ENCODE results near the gene LEPROT.
"Not testable (repeated sequence)": the region's sequence is repeated elsewhere in the genome, so short reads cannot be mapped to it uniquely, and the experiment has no call there.

The LEPROT gene

GRCh38 chr1:65420590-65421350, at the start of gene LEPROT, which contains the start of gene LEPR:
LEPROT (plus strand) TSS chr1:65420668; CDS start chr1:65420725, 57 bp downstream.
LEPR (plus strand) TSS chr1:65420668; CDS start chr1:65565566, 144,898 bp downstream.
- no peak for TF ChIP-seq CTCF (IDR thresholded peaks at IDR 0.05; ENCODE audit: insufficient read depth, low read length, poor library complexity, severe bottlenecking)
- Histone ChIP-seq H3K27me3 (replicated peaks; ENCODE audit: control insufficient read depth, insufficient read depth, low read length) (no peaks in the 10 kb centered on the region), H3K4me3 (replicated peaks; ENCODE audit: low read depth, low read length) (peak within 1 kb of the TSS; percentile 95), H3K36me3 (ENCODE audit: control insufficient read depth, insufficient read depth, low read length) (peaks cover 4% of the 10 kb centered on the region; the same call in 1 of the 2 replicates)
- DNase-seq (ENCODE audit: extremely low read depth, insufficient read length) = peak; percentile 93

- TF ChIP-seq CTCF (IDR thresholded peaks at IDR 0.05; ENCODE audit: insufficient read depth, low read length, poor library complexity, severe bottlenecking) = no peak
- no peak overlapping the region for H3K4me3 ChIP-seq (replicated peaks; ENCODE audit: low read depth, low read length)
- no peaks in the 10 kb centered on the region for H3K27me3 ChIP-seq (replicated peaks; ENCODE audit: control insufficient read depth, insufficient read depth, low read length)
- no peaks in the 10 kb centered on the region for H3K36me3 ChIP-seq (ENCODE audit: control insufficient read depth, insufficient read depth, low read length)
- no peak for DNase-seq (ENCODE audit: extremely low read depth, insufficient read length)
Measured at GRCh38 chr1:65371544-65371943, 48.9 kb upstream of the LEPROT start.

GRCh38 chr1:65372557-65372956, 47.9 kb upstream of the LEPROT start:
- TF ChIP-seq CTCF (IDR thresholded peaks at IDR 0.05; ENCODE audit: insufficient read depth, low read length, poor library complexity, severe bottlenecking) = no peak

GRCh38 chr1:65377496-65378246, 42.8 kb upstream of the LEPROT start:
- H3K36me3 ChIP-seq (ENCODE audit: control insufficient read depth, insufficient read depth, low read length) = no peaks in the 10 kb centered on the region
- no peak overlapping the region for H3K4me3 ChIP-seq (replicated peaks; ENCODE audit: low read depth, low read length)
- no peak for TF ChIP-seq CTCF (IDR thresholded peaks at IDR 0.05; ENCODE audit: insufficient read depth, low read length, poor library complexity, severe bottlenecking)
- DNase-seq (ENCODE audit: extremely low read depth, insufficient read length) = no peak
- H3K27me3 ChIP-seq (replicated peaks; ENCODE audit: control insufficient read depth, insufficient read depth, low read length) = no peaks in the 10 kb centered on the region

More at GRCh38 chr1:65372557-65372956, 47.9 kb upstream of the LEPROT start:
- H3K36me3 ChIP-seq (ENCODE audit: control insufficient read depth, insufficient read depth, low read length) = no peaks in the 10 kb centered on the region
- no peak overlapping the region for H3K4me3 ChIP-seq (replicated peaks; ENCODE audit: low read depth, low read length)
- H3K27me3 ChIP-seq (replicated peaks; ENCODE audit: control insufficient read depth, insufficient read depth, low read length) = no peaks in the 10 kb centered on the region
- no peak for DNase-seq (ENCODE audit: extremely low read depth, insufficient read length)

- no peak overlapping the region for H3K4me3 ChIP-seq (replicated peaks; ENCODE audit: low read depth, low read length)
- TF ChIP-seq CTCF (IDR thresholded peaks at IDR 0.05; ENCODE audit: insufficient read depth, low read length, poor library complexity, severe bottlenecking) = no peak
- H3K36me3 ChIP-seq (ENCODE audit: control insufficient read depth, insufficient read depth, low read length) = no peaks in the 10 kb centered on the region
- DNase-seq (ENCODE audit: extremely low read depth, insufficient read length) = no peak
- no peaks in the 10 kb centered on the region for H3K27me3 ChIP-seq (replicated peaks; ENCODE audit: control insufficient read depth, insufficient read depth, low read length)
Measured at GRCh38 chr1:65378247-65378946, 42.1 kb upstream of the LEPROT start.

- not testable (repeated sequence) for H3K27me3 ChIP-seq (replicated peaks; ENCODE audit: control insufficient read depth, insufficient read depth, low read length); H3K36me3 ChIP-seq (ENCODE audit: control insufficient read depth, insufficient read depth, low read length); H3K4me3 ChIP-seq (replicated peaks; ENCODE audit: low read depth, low read length); DNase-seq (ENCODE audit: extremely low read depth, insufficient read length)
Measured at GRCh38 chr1:65384426-65384825, 36.0 kb upstream of the LEPROT start.

Measured in GM06990 (cell line).